Gastroesophageal sphincter (tissue), 4 donors: ENCODE results near the gene TBC1D2B. TPM values are rescaled to one million over a fixed set of nuclear protein-coding genes. Genes with fewer than 3 reads are reported as not detected.
A peak's percentile ranks its signal among the peaks of the same experiment; 100 is the strongest.

Experiments
- ATAC-seq: fragments of 150-250 bp; one replicate; pipeline ENCODE4 v1.9.1; 2016; ENCODE audit warnings: mild to moderate bottlenecking, moderate library complexity
- H3K27ac ChIP-seq, 4 donors: fragments of 200-600 bp; sonication (generic) in 3 of 4; 1 replicate in 3 of 4; 2 replicates in 1 of 4; pipeline ENCODE4 v1.5.1; 2016 to 2019
- H3K27me3 ChIP-seq: fragments of 200-600 bp; sonication (generic); one replicate; pipeline ENCODE4 v1.5.1; 2019
- H3K36me3 ChIP-seq, 2 donors: fragments of 200-600 bp; sonication (generic); one replicate each; pipeline ENCODE4 v1.5.1; 2019; ENCODE audit warnings: control low read depth in 1 of 2
- H3K4me1 ChIP-seq, 3 donors: fragments of 200-600 bp; sonication (generic); 1 replicate in 2 of 3; 2 replicates in 1 of 3; pipeline ENCODE4 v1.5.1; 2016 to 2019; ENCODE audit warnings: control low read depth in 2 of 3
- H3K4me3 ChIP-seq, 2 donors: fragments of 200-600 bp; sonication (generic); one replicate each; pipeline ENCODE4 v1.5.1; 2019; ENCODE audit warnings: mild to moderate bottlenecking in 1 of 2, moderate library complexity in 1 of 2
- H3K9me3 ChIP-seq, 3 donors: fragments of 200-600 bp; sonication (generic); one replicate each; pipeline ENCODE4 v1.5.1; 2017 to 2019; ENCODE audit warnings: control low read depth in 2 of 3
- CTCF ChIP-seq, 4 experiments: fragments of 200-600 bp in 2 of 4; fragments of 450-650 bp in 2 of 4; sonication (generic) in 1 of 4; IDR thresholded peaks; one replicate each; pipeline ENCODE4 v1.5.1; 2017 to 2019; ENCODE audit warnings: antibody characterized with exemption in 4 of 4, mild to moderate bottlenecking in 2 of 4, moderate library complexity in 2 of 4
- EP300 ChIP-seq: sonication (generic); formaldehyde crosslinking; IDR thresholded peaks from one replicate; pipeline ENCODE4 v1.6.1; 2017; ENCODE audit warnings: antibody characterized with exemption, mild to moderate bottlenecking
- POLR2A ChIP-seq, 2 donors: fragments of 450-650 bp; IDR thresholded peaks; one replicate each; pipeline ENCODE4 v1.6.1; 2017; ENCODE audit warnings: antibody characterized with exemption in 2 of 2, mild to moderate bottlenecking in 2 of 2, moderate library complexity in 1 of 2
- POLR2AphosphoS5 ChIP-seq: sonication (generic); formaldehyde crosslinking; IDR thresholded peaks from one replicate; pipeline ENCODE4 v1.6.1; 2017; ENCODE audit warnings: antibody characterized with exemption
- WGBS, 2 donors: methylation state at CpG; one replicate each; pipeline ENCODE4 v1.1.5; 2018; ENCODE audit warnings: low coverage in 1 of 2; 5-methylcytosine and 5-hydroxymethylcytosine counted together
- total RNA-seq, 4 donors: library from RNA; depleted of rRNA; stranded (reverse); fragments of >200 nt; gene quantifications; one replicate each; pipeline ENCODE4 v1.1.0, GENCODE V29; 2016

The TBC1D2B gene
- total RNA-seq, 4 donors from 2014 or later = 36.9 to 51.7 (median 46.5) TPM

DNA sequence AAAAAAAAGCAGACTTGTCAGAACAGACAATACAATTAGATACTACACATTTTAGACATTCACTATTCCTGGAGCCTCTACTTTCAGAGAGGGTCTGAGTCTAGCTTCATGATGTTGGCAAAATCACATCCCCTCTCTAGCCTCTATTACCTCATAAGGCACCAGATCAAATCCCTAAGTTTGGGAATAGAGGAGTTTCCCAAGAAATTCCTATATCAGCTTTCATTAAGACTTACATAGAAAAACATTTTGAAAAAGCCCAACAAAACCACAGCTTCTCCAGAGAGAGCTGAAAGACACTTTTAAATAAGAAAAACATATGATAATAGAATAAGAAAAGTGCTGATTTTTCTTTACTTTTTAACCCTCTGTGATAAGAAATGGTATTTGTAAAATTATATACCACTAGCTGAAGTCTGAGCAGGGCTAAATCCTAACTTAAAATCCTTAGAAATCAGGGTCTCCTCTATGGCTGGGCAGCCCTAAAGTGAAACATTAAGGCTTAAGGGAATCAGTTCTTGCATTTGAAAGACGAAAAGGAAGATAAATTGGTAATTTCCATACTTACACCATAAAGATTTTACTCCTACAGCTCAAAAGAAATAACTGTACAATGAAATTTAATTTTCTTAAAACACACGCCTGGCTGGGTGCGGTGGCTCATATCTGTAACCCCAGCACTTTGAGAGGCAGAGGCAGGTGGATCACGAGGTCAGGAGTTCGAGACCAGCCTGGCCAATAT lies 4.3 kb downstream of the TBC1D2B start:
- H3K9me3 ChIP-seq = no peaks in the 10 kb centered on the region
- ATAC-seq = no peak
- H3K27ac ChIP-seq = peak overlapping the region in 3 of 4 donors; percentile 35 to 58 (median 55)
- peak overlapping the region in 1 of 2 donors; percentile 10 for H3K4me3 ChIP-seq
- 63 to 71% methylated on average over 2 of the region's 5 CpGs for WGBS, 2 donors
- peaks cover 5 to 91% (median 23%) of the 10 kb centered on the region in 3 donors for H3K4me1 ChIP-seq
- no peaks in the 10 kb centered on the region for H3K27me3 ChIP-seq
- no peaks in the 10 kb centered on the region for H3K36me3 ChIP-seq
- TF ChIP-seq CTCF (IDR thresholded peaks at IDR 0.05) (no peak), POLR2AphosphoS5 (no peak), EP300 (no peak), POLR2A (IDR thresholded peaks at IDR 0.05) (no peak)

DNA sequence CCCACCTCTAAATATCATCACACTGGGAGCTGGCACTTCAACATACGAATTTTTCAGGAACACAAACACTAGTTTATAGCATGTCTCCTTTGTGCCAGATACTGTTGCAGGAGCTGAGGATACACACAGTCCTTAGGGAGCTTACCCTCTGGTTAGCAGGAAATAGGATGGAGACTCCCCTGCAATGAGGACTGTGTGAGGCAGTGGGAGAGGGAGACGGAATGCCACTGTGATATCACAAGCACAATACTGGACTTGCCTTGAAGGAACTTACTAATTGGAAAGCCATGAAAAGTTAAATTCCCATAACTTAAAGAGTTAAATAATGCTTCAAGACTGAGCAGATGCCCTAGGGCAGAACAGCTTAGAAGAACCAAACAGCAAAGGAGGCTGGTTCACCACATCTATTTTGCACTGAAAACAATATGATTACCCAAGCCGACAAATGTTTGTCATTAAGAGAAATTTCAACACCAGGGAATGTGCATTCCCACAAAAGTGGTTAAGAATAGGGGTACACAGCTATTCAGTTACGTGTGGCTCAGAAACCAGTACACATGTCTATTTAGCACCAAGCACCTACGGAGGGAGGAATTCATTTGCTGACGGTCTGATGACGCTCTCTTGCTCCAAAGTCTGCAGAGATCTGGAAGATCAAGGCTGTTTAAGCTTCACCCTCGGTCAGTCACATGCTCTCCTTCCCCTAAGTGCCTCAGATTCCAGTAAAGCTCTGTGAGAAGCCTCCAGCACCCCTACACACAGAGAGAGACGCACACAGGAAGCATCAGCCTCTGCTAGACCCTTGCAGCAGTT lies 5.2 kb downstream of the TBC1D2B start:
- Histone ChIP-seq H3K9me3 (no peaks in the 10 kb centered on the region), H3K27ac (peak overlapping the region in 3 of 4 donors; percentile 35 to 58 (median 55)), H3K27me3 (no peaks in the 10 kb centered on the region), H3K36me3 (no peaks in the 10 kb centered on the region), H3K4me1 (peaks cover 11 to 94% (median 33%) of the 10 kb centered on the region in 3 donors), H3K4me3 (peak overlapping the region in 1 of 2 donors; percentile 10)
- TF ChIP-seq EP300 (no peak), POLR2AphosphoS5 (peak; percentile 55)
- 62 to 63% methylated on average over 6 to 7 of the region's 9 CpGs for WGBS, 2 donors
- ATAC-seq = peak; percentile 44

DNA sequence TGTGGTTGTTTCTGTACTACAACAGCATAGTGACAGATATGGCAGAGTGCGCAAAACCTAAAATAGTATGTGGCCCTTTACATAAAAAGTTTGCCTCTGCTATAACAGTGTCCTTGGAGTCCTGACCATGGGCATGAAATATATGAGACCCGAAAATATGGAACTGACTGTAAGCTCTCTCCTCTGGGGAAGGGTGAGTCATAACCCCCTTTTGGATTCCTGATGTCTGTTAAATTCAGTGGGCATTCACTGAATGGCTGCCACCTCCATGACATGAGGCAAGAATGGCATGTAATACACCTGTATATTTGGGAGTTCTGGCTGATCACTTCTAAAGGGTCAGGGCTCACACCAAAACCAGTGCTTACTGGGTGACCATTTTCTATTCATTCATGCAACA lies 6.1 kb downstream of the TBC1D2B start:
- ATAC-seq = no peak
- Histone ChIP-seq H3K4me1 (peaks cover 11 to 98% (median 37%) of the 10 kb centered on the region in 3 donors), H3K4me3 (no peak overlapping the region), H3K27ac (peak overlapping the region in 3 of 4 donors; percentile 35 to 58 (median 55)), H3K36me3 (no peaks in the 10 kb centered on the region), H3K27me3 (no peaks in the 10 kb centered on the region), H3K9me3 (no peaks in the 10 kb centered on the region)
- no peak for TF ChIP-seq POLR2AphosphoS5
- TF ChIP-seq CTCF (IDR thresholded peaks at IDR 0.05) = no peak
- TF ChIP-seq POLR2A (IDR thresholded peaks at IDR 0.05) = no peak
- TF ChIP-seq EP300 = no peak
- WGBS, 2 donors = 56 to 96% methylated on average over 2 of the region's 2 CpGs

DNA sequence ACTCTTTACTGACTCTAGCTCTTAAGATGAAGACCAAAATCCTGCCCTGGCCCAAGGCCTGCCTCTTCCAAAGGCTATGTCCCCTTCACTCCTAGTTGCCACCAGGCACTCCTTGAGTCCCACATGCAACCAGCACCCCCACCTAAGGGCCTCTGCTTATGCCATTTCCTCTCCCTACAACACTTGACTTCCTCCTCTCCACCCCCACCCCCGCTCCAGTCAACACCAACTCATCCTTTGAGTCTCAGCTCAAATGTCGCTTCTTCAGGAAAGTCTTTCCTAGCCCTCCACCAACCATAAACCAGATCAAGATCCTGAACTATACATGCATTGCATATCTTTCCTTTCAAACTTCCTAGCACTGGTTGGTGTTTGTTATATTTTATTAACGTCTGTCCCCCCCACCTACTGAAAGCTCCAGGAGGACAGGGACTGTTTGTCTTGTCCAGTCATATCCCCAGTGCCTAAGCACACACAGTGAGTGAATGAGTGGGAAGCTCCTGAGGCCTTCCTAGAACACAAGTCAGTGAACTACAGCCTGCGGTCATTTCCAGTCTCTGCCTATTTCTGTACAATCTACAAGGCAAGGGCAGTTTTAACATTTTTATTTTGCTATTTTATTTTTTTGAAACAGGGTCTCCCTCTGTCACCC lies 7.3 kb downstream of the TBC1D2B start:
- peak overlapping the region in 3 of 4 donors; percentile 75 to 87 (median 80) for H3K27ac ChIP-seq
- H3K36me3 ChIP-seq = no peaks in the 10 kb centered on the region
- no peak overlapping the region for H3K4me3 ChIP-seq
- H3K4me1 ChIP-seq = peaks cover 20 to 98% (median 45%) of the 10 kb centered on the region in 3 donors
- 83 to 94% methylated on average over 4 of the region's 4 CpGs for WGBS, 2 donors
- H3K27me3 ChIP-seq = no peaks in the 10 kb centered on the region
- ATAC-seq = no peak
- no peak for TF ChIP-seq EP300
- no peak for TF ChIP-seq CTCF (IDR thresholded peaks at IDR 0.05)
- TF ChIP-seq POLR2A (IDR thresholded peaks at IDR 0.05) = no peak
- no peak for TF ChIP-seq POLR2AphosphoS5
- H3K9me3 ChIP-seq = no peaks in the 10 kb centered on the region

DNA sequence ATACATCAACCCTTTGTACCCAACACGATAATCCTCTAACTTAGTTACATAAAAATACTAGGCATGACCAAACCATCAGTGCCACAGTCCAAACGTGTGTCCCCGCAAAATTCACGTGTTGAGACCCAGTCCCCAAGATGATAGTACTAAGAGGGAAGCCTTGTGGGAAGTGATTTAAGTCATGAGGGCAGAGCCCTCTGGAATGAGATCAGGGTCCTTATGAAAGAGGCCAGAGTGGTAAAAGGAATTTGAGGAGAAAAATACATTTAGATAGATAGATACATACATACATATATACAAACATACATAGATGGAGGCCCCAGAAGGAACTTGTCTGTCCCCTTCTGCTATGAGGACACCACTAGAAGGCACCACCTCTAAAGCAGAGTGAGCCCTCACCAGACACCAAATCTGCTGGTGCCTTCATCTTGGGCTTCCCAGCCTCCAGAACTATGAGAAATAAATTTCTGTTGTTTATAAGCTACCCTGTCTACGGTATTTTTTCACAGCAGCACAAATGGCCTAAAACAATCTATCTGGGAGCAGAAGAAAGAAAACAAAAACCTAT lies 8.0 kb downstream of the TBC1D2B start:
- no peaks in the 10 kb centered on the region for H3K36me3 ChIP-seq
- peaks cover 26 to 98% (median 51%) of the 10 kb centered on the region in 3 donors for H3K4me1 ChIP-seq
- H3K4me3 ChIP-seq = no peak overlapping the region
- 80 to 82% methylated on average over 4 to 5 of the region's 5 CpGs for whole genome bisulfite sequencing, 2 donors
- ATAC-seq = no peak
- H3K27ac ChIP-seq = peak overlapping the region; percentile 29 to 87 (median 78)
- no peak for TF ChIP-seq POLR2A (IDR thresholded peaks at IDR 0.05)
- TF ChIP-seq EP300 = no peak
- TF ChIP-seq CTCF (IDR thresholded peaks at IDR 0.05) = no peak
- TF ChIP-seq POLR2AphosphoS5 = no peak
- H3K9me3 ChIP-seq = no peaks in the 10 kb centered on the region
- H3K27me3 ChIP-seq = no peaks in the 10 kb centered on the region
